ENCODE results near the gene PLIN4. TPM values are rescaled to one million over a fixed set of nuclear protein-coding genes. Genes with fewer than 3 reads are reported as not detected.
A peak's percentile ranks its signal among the peaks of the same experiment; 100 is the strongest.

The PLIN4 gene
- total and polyA plus RNA-seq, 9 of the 15 experiments (the other 6 are each of a cell fraction or from before 2014, with no cell fraction given): 0.04 to 0.16 (median 0.07) TPM; not detected in 3

DNA sequence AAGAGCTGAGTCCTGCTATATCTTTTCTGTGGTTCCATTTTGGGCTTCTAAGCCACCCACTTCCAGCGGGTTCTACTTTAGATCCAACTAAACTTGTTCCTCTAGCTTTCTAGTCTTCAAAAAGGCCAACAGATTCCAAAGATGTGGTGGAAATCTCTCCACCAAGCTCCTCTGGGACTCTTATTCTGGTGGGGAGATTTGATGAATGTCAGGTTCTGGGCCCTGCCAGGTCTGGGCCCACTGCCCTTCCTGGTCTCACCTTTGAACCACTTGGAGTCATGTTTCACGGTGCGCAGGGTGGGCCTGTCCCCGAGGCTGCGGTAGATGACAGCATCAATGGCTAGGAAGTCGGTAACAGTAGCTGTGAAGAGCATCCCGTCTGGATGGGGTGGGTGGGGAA lies 36.4 kb upstream of the PLIN4 start (continued):
- TF ChIP-seq RAD21 (CRISPR knock-in tag; conservative IDR thresholded peaks at IDR 0.05 in 1 of 2, IDR thresholded peaks at IDR 0.05 in 1 of 2): no peak
- TF ChIP-seq NR3C1 (CRISPR knock-in tag; IDR thresholded peaks at IDR 0.05): no peak
- no peak for TF ChIP-seq NCOA2 (IDR thresholded peaks at IDR 0.05; ENCODE audit: partially characterized antibody in 2 of 2)
- TF ChIP-seq, protein P1, sequence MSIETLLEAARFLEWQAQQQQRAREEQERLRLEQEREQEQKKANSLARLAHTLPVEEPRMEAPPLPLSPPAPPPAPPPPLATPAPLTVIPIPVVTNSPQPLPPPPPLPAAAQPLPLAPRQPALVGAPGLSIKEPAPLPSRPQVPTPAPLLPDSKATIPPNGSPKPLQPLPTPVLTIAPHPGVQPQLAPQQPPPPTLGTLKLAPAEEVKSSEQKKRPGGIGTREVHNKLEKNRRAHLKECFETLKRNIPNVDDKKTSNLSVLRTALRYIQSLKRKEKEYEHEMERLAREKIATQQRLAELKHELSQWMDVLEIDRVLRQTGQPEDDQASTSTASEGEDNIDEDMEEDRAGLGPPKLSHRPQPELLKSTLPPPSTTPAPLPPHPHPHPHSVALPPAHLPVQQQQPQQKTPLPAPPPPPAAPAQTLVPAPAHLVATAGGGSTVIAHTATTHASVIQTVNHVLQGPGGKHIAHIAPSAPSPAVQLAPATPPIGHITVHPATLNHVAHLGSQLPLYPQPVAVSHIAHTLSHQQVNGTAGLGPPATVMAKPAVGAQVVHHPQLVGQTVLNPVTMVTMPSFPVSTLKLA (conservative IDR thresholded peaks at IDR 0.05): no peak

DNA sequence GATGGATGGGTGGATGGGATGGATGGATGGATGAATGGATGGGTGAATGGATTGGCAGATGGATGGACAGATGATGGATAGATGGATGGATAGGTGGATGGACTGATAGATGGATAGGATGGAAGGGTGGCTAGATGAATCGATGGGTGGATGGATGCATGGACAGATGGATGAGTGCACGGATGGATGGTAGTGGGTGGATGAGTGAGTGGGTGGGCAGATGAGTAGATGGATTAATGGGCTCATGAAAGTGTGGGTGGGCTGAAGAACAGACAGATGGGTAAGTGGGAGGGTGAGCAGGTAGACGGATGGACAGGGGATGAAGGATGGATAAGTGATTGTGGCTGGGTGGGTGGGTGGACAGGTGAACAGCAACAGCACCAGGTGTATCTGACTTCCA lies 35.5 kb upstream of the PLIN4 start:
- Histone ChIP-seq H4K20me1 (replicated peaks; ENCODE audit: control insufficient read depth, insufficient read depth, low read length) (no peaks in the 10 kb centered on the region), H3K36me3 (ENCODE audit: control insufficient read depth, insufficient read depth, low read length) (no peaks in the 10 kb centered on the region), H3K4me1 (replicated peaks in 1 of 2; ENCODE audit: control insufficient read depth in 2 of 2, insufficient read depth in 2 of 2, low read length in 2 of 2) (peaks cover 11 to 55% of the 10 kb centered on the region in 2 experiments), H2AFZ (ENCODE audit: low read depth, low read length) (no peak overlapping the region), H3K9ac (ENCODE audit: insufficient read depth in 1 of 2, low read depth in 2 of 2, low read length in 2 of 2) (peak overlapping the region in 1 of 2 experiments; percentile 14; a peak in 1 of 4 replicates), H3K27me3 (ENCODE audit: control insufficient read depth in 2 of 2, insufficient read depth in 2 of 2, low read length in 2 of 2) (no peaks in the 10 kb centered on the region), H3K4me2 (ENCODE audit: insufficient read depth, low read length) (no peak overlapping the region), H3K27ac (ENCODE audit: extremely low read depth, low read depth, low read length) (no peak overlapping the region), H3K9me1 (ENCODE audit: control insufficient read depth, insufficient read depth, low read length) (no peaks in the 10 kb centered on the region), H3K9me3 (replicated peaks; ENCODE audit: control insufficient read depth, insufficient read depth, low read depth, low read length) (no peaks in the 10 kb centered on the region), H3K79me2 (ENCODE audit: control insufficient read depth, insufficient read depth, low read length) (no peaks in the 10 kb centered on the region), H3K4me3 (no peak overlapping the region)
- WGBS (ENCODE audit: insufficient coverage, low coverage, missing lambda C conversion rate): 17% methylated on average over 3 of the region's 3 CpGs
- DNase-seq (ENCODE audit: extremely low read depth in 1 of 4, low spot score in 3 of 4) (no peak), FAIRE-seq (no peak), ATAC-seq (no peak)
- no TSS peak for BruUV-seq (replicated peaks)
- ChIA-PET POLR2A (no interaction called here), CTCF (ENCODE audit: low intra/inter-chr PET ratio) (no interaction called here)
- in situ Hi-C loops (cut with MboI) (no loop called here), intact Hi-C loops (cut with micrococcal nuclease) (no loop called here)
- TF ChIP-seq THRAP3 (IDR thresholded peaks at IDR 0.05; ENCODE audit: borderline replicate concordance) (no peak), CEBPB (tag; IDR thresholded peaks at IDR 0.05) (no peak), EGR1 (conservative IDR thresholded peaks at IDR 0.05) (peak; percentile 63), KAT7 (CRISPR knock-in tag; IDR thresholded peaks at IDR 0.05; ENCODE audit: borderline replicate concordance) (no peak), ZNF644 (tag; IDR thresholded peaks at IDR 0.05; ENCODE audit: low read depth) (no peak)
- TF ChIP-seq, protein P2, sequence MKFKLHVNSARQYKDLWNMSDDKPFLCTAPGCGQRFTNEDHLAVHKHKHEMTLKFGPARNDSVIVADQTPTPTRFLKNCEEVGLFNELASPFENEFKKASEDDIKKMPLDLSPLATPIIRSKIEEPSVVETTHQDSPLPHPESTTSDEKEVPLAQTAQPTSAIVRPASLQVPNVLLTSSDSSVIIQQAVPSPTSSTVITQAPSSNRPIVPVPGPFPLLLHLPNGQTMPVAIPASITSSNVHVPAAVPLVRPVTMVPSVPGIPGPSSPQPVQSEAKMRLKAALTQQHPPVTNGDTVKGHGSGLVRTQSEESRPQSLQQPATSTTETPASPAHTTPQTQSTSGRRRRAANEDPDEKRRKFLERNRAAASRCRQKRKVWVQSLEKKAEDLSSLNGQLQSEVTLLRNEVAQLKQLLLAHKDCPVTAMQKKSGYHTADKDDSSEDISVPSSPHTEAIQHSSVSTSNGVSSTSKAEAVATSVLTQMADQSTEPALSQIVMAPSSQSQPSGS (CRISPR knock-in tag; IDR thresholded peaks at IDR 0.05): no peak
- TF ChIP-seq, protein P3, sequence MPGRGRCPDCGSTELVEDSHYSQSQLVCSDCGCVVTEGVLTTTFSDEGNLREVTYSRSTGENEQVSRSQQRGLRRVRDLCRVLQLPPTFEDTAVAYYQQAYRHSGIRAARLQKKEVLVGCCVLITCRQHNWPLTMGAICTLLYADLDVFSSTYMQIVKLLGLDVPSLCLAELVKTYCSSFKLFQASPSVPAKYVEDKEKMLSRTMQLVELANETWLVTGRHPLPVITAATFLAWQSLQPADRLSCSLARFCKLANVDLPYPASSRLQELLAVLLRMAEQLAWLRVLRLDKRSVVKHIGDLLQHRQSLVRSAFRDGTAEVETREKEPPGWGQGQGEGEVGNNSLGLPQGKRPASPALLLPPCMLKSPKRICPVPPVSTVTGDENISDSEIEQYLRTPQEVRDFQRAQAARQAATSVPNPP (IDR thresholded peaks at IDR 0.05; ENCODE audit: borderline replicate concordance, insufficient read depth, insufficient read length): no peak

Data from K562 (cell line).